Measurements from ENCODE around the gene KRI1. TPM values are rescaled to one million over a fixed set of nuclear protein-coding genes. Genes with fewer than 3 reads are reported as not detected.

Gene KRI1
- total and polyA plus RNA-seq, 2 of the 8 experiments (the other 6 are each of a cell fraction or from before 2014, with no cell fraction given), result 14.2 to 45.2 TPM

- TF ChIP-seq EZH2 (IDR thresholded peaks at IDR 0.05; ENCODE audit: low read depth, low read length, severe bottlenecking) (peak; percentile 8), EP300 (IDR thresholded peaks at IDR 0.05; ENCODE audit: borderline replicate concordance in 1 of 2, low read depth in 2 of 2, low read length in 2 of 2) (no peak), SAP30 (IDR thresholded peaks at IDR 0.05; ENCODE audit: insufficient read depth, insufficient replicate concordance, low read length) (no peak), GABPA (IDR thresholded peaks at IDR 0.05; ENCODE audit: borderline replicate concordance, insufficient read depth, low read length) (no peak), POLR2A (IDR thresholded peaks at IDR 0.05; ENCODE audit: control extremely low read depth in 1 of 2, low read depth in 2 of 2, low read length in 2 of 2) (no peak), PHF8 (conservative IDR thresholded peaks at IDR 0.05; ENCODE audit: low read depth, low read length) (0 out of 2 replicates have a peak, but pooled peaks have one; percentile 0), TCF12 (IDR thresholded peaks at IDR 0.05; ENCODE audit: low read depth, low read length) (no peak), KDM1A (IDR thresholded peaks at IDR 0.05; ENCODE audit: borderline replicate concordance, low read length) (0 out of 2 replicates have a peak, but pooled peaks have one; percentile 17), NANOG (IDR thresholded peaks at IDR 0.05; ENCODE audit: insufficient read depth, low read depth, low read length, poor library complexity, severe bottlenecking) (no peak), FOSL1 (IDR thresholded peaks at IDR 0.05; ENCODE audit: insufficient read depth, low read depth, low read length) (no peak), RXRA (IDR thresholded peaks at IDR 0.05; ENCODE audit: insufficient read depth, low read depth, low read length) (no peak), USF2 (IDR thresholded peaks at IDR 0.05; ENCODE audit: low read length) (no peak), SUZ12 (IDR thresholded peaks at IDR 0.05; ENCODE audit: low read length) (no peak; the same call in 1 of the 2 replicates), HDAC6 (IDR thresholded peaks at IDR 0.05; ENCODE audit: low read depth, low read length) (no peak), TBP (IDR thresholded peaks at IDR 0.05; ENCODE audit: low read depth, low read length) (no peak), JUND (IDR thresholded peaks at IDR 0.05; ENCODE audit: low read length) (no peak), SRF (IDR thresholded peaks at IDR 0.05; ENCODE audit: low read depth, low read length) (no peak), ATF3 (IDR thresholded peaks at IDR 0.05; ENCODE audit: insufficient read depth, low read depth, low read length) (no peak), YY1 (IDR thresholded peaks at IDR 0.05; ENCODE audit: low read depth, low read length) (0 out of 2 replicates have a peak, but pooled peaks have one; percentile 35), SIRT6 (IDR thresholded peaks at IDR 0.05; ENCODE audit: low read length) (no peak)
- TF ChIP-seq, protein P1, sequence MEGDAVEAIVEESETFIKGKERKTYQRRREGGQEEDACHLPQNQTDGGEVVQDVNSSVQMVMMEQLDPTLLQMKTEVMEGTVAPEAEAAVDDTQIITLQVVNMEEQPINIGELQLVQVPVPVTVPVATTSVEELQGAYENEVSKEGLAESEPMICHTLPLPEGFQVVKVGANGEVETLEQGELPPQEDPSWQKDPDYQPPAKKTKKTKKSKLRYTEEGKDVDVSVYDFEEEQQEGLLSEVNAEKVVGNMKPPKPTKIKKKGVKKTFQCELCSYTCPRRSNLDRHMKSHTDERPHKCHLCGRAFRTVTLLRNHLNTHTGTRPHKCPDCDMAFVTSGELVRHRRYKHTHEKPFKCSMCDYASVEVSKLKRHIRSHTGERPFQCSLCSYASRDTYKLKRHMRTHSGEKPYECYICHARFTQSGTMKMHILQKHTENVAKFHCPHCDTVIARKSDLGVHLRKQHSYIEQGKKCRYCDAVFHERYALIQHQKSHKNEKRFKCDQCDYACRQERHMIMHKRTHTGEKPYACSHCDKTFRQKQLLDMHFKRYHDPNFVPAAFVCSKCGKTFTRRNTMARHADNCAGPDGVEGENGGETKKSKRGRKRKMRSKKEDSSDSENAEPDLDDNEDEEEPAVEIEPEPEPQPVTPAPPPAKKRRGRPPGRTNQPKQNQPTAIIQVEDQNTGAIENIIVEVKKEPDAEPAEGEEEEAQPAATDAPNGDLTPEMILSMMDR (IDR thresholded peaks at IDR 0.05; ENCODE audit: control extremely low read depth in 1 of 3, insufficient read depth in 1 of 3, low read depth in 1 of 3, low read length in 3 of 3), result no peak
Measured at GRCh38 chr19:10517361-10517759, 48.5 kb downstream of the KRI1 start, which contains the start of gene S1PR5 (continued).
